NCI-H2227 (cell line): ENCODE data around the gene HES6.

Experiments used
- DNase-seq: peaks from one replicate; lab custom pipeline; 2025; ENCODE audit not compliant: unreplicated experiment; lab: John Stamatoyannopoulos, UW

HES6 gene

GRCh38 chr2:238255151-238255551 is 15.3 kb upstream of the HES6 start:
- no peak for DNase-seq

GRCh38 chr2:238254095-238254723 is 14.4 kb upstream of the HES6 start:
- no peak for DNase-seq

GRCh38 chr2:238252766-238253630 is 13.2 kb upstream of the HES6 start:
- no peak for DNase-seq

GRCh38 chr2:238251986-238252385 is 12.1 kb upstream of the HES6 start:
- no peak for DNase-seq

GRCh38 chr2:238251331-238251730 is 11.5 kb upstream of the HES6 start:
- DNase-seq: no peak

- no peak for DNase-seq
Measured at GRCh38 chr2:238250896-238251295, 11.1 kb upstream of the HES6 start.

GRCh38 chr2:238247841-238248453 is 8.1 kb upstream of the HES6 start:
- no peak for DNase-seq

- DNase-seq: no peak
Measured at GRCh38 chr2:238247002-238247822, 7.4 kb upstream of the HES6 start.

GRCh38 chr2:238244151-238244550 is 4.3 kb upstream of the HES6 start:
- DNase-seq: no peak

GRCh38 chr2:238243496-238244076 is 3.7 kb upstream of the HES6 start:
- DNase-seq: no peak

- DNase-seq: no peak
Measured at GRCh38 chr2:238242731-238243495, 3.1 kb upstream of the HES6 start.

- DNase-seq: no peak
Measured at GRCh38 chr2:238241970-238242369, 2.1 kb upstream of the HES6 start.

GRCh38 chr2:238240757-238241711 is 1.2 kb upstream of the HES6 start:
- peak; percentile 81 for DNase-seq

- peak; percentile 76 for DNase-seq
Measured at GRCh38 chr2:238239543-238239862, 335 bp downstream of the HES6 start.

GRCh38 chr2:238238766-238239542 is 884 bp downstream of the HES6 start:
- DNase-seq: peak; percentile 66

- DNase-seq: no peak
Measured at GRCh38 chr2:238238311-238238765, 1.5 kb downstream of the HES6 start.

- DNase-seq: no peak
Measured at GRCh38 chr2:238237431-238238135, 2.3 kb downstream of the HES6 start.

- no peak for DNase-seq
Measured at GRCh38 chr2:238236571-238236970, 3.3 kb downstream of the HES6 start.
